HepG2 (cell line): ENCODE data around the gene TM4SF1. TPM values are rescaled to one million over a fixed set of nuclear protein-coding genes. Genes with fewer than 3 reads are reported as not detected.

Experiments used
- AGO2 ChIP-seq: fragments of 200-400 bp; formaldehyde crosslinking; optimal IDR thresholded peaks from 2 replicates; pipeline ENCODE3; 2017; ENCODE audit warnings: mild to moderate bottlenecking, low read depth, low read length, moderate library complexity
- ARNT2 ChIP-seq: sonication (generic); formaldehyde crosslinking; IDR thresholded peaks from 2 replicates; pipeline ENCODE4 v1.8.0; 2022; ENCODE audit warnings: mild to moderate bottlenecking, low read depth, missing genetic modification reagents, moderate library complexity
- ATM ChIP-seq: fragments of 450-650 bp; IDR thresholded peaks from 2 replicates; pipeline ENCODE4 v1.7.1; 2017; ENCODE audit warnings: mild to moderate bottlenecking, borderline replicate concordance
- CREB3 ChIP-seq: sonication (generic); formaldehyde crosslinking; IDR thresholded peaks from 2 replicates; pipeline ENCODE4 v1.5.0; 2020; ENCODE audit warnings: missing genetic modification reagents
- EP300 ChIP-seq, 3 experiments: sonication (generic) in 1 of 3; formaldehyde crosslinking in 1 of 3; IDR thresholded peaks; 2 replicates each; pipeline versions ENCODE4 v1.5.1 to v1.6.1; 2011 to 2020; ENCODE audit warnings: low read depth in 2 of 3, low read length in 2 of 3, borderline replicate concordance in 1 of 3, improper control_type of control experiment in 1 of 3, mild to moderate bottlenecking in 1 of 3, missing genetic modification reagents in 1 of 3, moderate library complexity in 1 of 3
- FIP1L1 ChIP-seq: fragments of 200-400 bp; formaldehyde crosslinking; IDR thresholded peaks from 2 replicates; pipeline ENCODE4 v1.6.1; 2018; ENCODE audit warnings: low read depth, mild to moderate bottlenecking, low read length, moderate library complexity, borderline replicate concordance; ENCODE audit not compliant: insufficient read depth
- FOXK2 ChIP-seq: fragments of 450-650 bp; IDR thresholded peaks from 2 replicates; pipeline ENCODE4 v1.6.1; 2016
- HHEX ChIP-seq: IDR thresholded peaks from 2 replicates; pipeline ENCODE4 v1.6.1; 2016; ENCODE audit warnings: control low read depth
- IRF2 ChIP-seq: IDR thresholded peaks from 2 replicates; pipeline ENCODE4 v1.6.1; 2018; ENCODE audit warnings: missing genetic modification reagents, missing compliant biosample characterization
- PHF8 ChIP-seq: sonication (generic); formaldehyde crosslinking; IDR thresholded peaks from 2 replicates; pipeline ENCODE4 v1.5.0; 2020; ENCODE audit warnings: missing genetic modification reagents
- POLR2AphosphoS5 ChIP-seq: IDR thresholded peaks from 2 replicates; pipeline ENCODE4 v1.6.1; 2012; ENCODE audit warnings: low read depth, low read length
- POLR2G ChIP-seq: fragments of 200-400 bp; formaldehyde crosslinking; IDR thresholded peaks from 2 replicates; pipeline ENCODE4 v1.6.1; 2018; ENCODE audit warnings: mild to moderate bottlenecking, low read depth, low read length, moderate library complexity
- REXO4 ChIP-seq: sonication (generic); formaldehyde crosslinking; IDR thresholded peaks from 2 replicates; pipeline ENCODE4 v1.8.0; 2022; ENCODE audit warnings: missing genetic modification reagents, mild to moderate bottlenecking, borderline replicate concordance
- SIN3B ChIP-seq: fragments of 150-350 bp; IDR thresholded peaks from 2 replicates; pipeline ENCODE4 v1.6.1; 2014; ENCODE audit warnings: low read length
- SOX5 ChIP-seq: IDR thresholded peaks from 2 replicates; pipeline ENCODE4 v1.6.1; 2016; ENCODE audit warnings: borderline replicate concordance
- SPEN ChIP-seq: sonication (generic); formaldehyde crosslinking; IDR thresholded peaks from 2 replicates; pipeline ENCODE4 v1.5.1; 2020; ENCODE audit warnings: low read depth, mild to moderate bottlenecking, missing genetic modification reagents
- TRIM22 ChIP-seq: fragments of 450-650 bp; IDR thresholded peaks from 2 replicates; pipeline ENCODE4 v1.6.1; 2017
- ZC3H13 ChIP-seq: sonication (generic); formaldehyde crosslinking; IDR thresholded peaks from 2 replicates; pipeline ENCODE4 v1.8.1; 2023; ENCODE audit warnings: mild to moderate bottlenecking, missing genetic modification reagents, moderate library complexity
- ZFYVE20 ChIP-seq: sonication (generic); formaldehyde crosslinking; IDR thresholded peaks from 2 replicates; pipeline ENCODE4 v1.8.0; 2023; ENCODE audit warnings: low read depth, mild to moderate bottlenecking, moderate library complexity, missing genetic modification reagents, borderline replicate concordance
- ZMYM2 ChIP-seq: sonication (generic); formaldehyde crosslinking; IDR thresholded peaks from 2 replicates; pipeline ENCODE4 v1.8.0; 2022; ENCODE audit warnings: mild to moderate bottlenecking, missing genetic modification reagents
- ZNF232 ChIP-seq: sonication (generic); formaldehyde crosslinking; IDR thresholded peaks from 2 replicates; pipeline ENCODE4 v1.4.0; 2020; ENCODE audit warnings: missing genetic modification reagents, borderline replicate concordance
- ZNF335 ChIP-seq: sonication (generic); formaldehyde crosslinking; IDR thresholded peaks from 2 replicates; pipeline ENCODE4 v1.4.0; 2020; ENCODE audit warnings: missing genetic modification reagents
- ZNF550 ChIP-seq: sonication (generic); formaldehyde crosslinking; IDR thresholded peaks from 2 replicates; pipeline ENCODE4 v1.4.0; 2020; ENCODE audit warnings: mild to moderate bottlenecking, missing genetic modification reagents, borderline replicate concordance
- ZNF720 ChIP-seq: sonication (generic); formaldehyde crosslinking; IDR thresholded peaks from 2 replicates; pipeline ENCODE4 v1.4.0; 2020; ENCODE audit warnings: missing genetic modification reagents
- ZNF883 ChIP-seq: sonication (generic); formaldehyde crosslinking; IDR thresholded peaks from 2 replicates; pipeline ENCODE4 v1.5.1; 2020; ENCODE audit warnings: mild to moderate bottlenecking, missing genetic modification reagents; ENCODE audit errors: not compliant biosample characterization
- polyA plus RNA-seq, 8 experiments: library from polyadenylated mRNA; depleted of rRNA in 3 of 8; stranded (reverse) in 7 of 8; unstranded in 1 of 8; fragments of >200 nt; fragmentation: Illumina TruSeq in 4 of 8; extraction: Trizol in 4 of 8; gene quantifications; 2 replicates each; pipeline versions ENCODE4 v1.2.1 to v1.2.3, GENCODE V29; 2011 to 2016; ENCODE audit warnings: low read depth in 4 of 8, missing spikeins in 1 of 8, mixed read lengths in 1 of 8; ENCODE audit not compliant: insufficient read depth in 1 of 8
- total RNA-seq, 5 experiments: library from RNA; depleted of rRNA; stranded (reverse); fragments of >200 nt; fragmentation: Illumina TruSeq; extraction: Trizol; gene quantifications; 2 replicates each; pipeline ENCODE4 v1.2.3, GENCODE V29; 2016; ENCODE audit warnings: low read depth in 1 of 5
- TF ChIP-seq, protein P1 (sequence below): sonication (generic); formaldehyde crosslinking; IDR thresholded peaks from 2 replicates; pipeline ENCODE4 v1.4.0; 2020; ENCODE audit warnings: missing genetic modification reagents

TM4SF1 gene
- total and polyA plus RNA-seq, 2 of the 13 experiments (the other 11 are each of a cell fraction or from before 2014, with no cell fraction given): 431 to 1,359 TPM

GRCh38 chr3:149384911-149385321 is 7.5 kb upstream of the TM4SF1 start (continued):
- TF ChIP-seq ZNF720 (CRISPR knock-in tag) (no peak), AGO2 (peak; percentile 33), FOXK2 (peak; percentile 57; the same call in 1 of the 2 replicates), SIN3B (no peak), CREB3 (no peak), POLR2G (peak; percentile 64; the same call in 1 of the 2 replicates), POLR2AphosphoS5 (peak; percentile 52), SPEN (CRISPR knock-in tag) (no peak), ZC3H13 (CRISPR knock-in tag) (no peak), SOX5 (CRISPR knock-in tag) (no peak), ARNT2 (CRISPR knock-in tag) (no peak), ATM (no peak), ZNF550 (no peak), REXO4 (CRISPR knock-in tag) (no peak), EP300 (IDR thresholded peaks at IDR 0.05; ENCODE audit: low read depth in 2 of 2, low read length in 2 of 2) (peak in 1 of 2 experiments; percentile 39; a peak in 1 of 4 replicates), EP300 (CRISPR knock-in tag; IDR thresholded peaks at IDR 0.05; ENCODE audit: borderline replicate concordance) (peak; percentile 63; the same call in 1 of the 2 replicates), ZNF335 (no peak), ZNF232 (CRISPR knock-in tag) (0 out of 2 replicates have a peak, but pooled peaks have one; percentile 42), HHEX (no peak), FIP1L1 (0 out of 2 replicates have a peak, but pooled peaks have one; percentile 70), ZNF883 (CRISPR knock-in tag) (no peak), IRF2 (CRISPR knock-in tag) (no peak), TRIM22 (no peak), PHF8 (no peak), ZMYM2 (CRISPR knock-in tag) (no peak), ZFYVE20 (CRISPR knock-in tag) (no peak)
- TF ChIP-seq, protein P1, sequence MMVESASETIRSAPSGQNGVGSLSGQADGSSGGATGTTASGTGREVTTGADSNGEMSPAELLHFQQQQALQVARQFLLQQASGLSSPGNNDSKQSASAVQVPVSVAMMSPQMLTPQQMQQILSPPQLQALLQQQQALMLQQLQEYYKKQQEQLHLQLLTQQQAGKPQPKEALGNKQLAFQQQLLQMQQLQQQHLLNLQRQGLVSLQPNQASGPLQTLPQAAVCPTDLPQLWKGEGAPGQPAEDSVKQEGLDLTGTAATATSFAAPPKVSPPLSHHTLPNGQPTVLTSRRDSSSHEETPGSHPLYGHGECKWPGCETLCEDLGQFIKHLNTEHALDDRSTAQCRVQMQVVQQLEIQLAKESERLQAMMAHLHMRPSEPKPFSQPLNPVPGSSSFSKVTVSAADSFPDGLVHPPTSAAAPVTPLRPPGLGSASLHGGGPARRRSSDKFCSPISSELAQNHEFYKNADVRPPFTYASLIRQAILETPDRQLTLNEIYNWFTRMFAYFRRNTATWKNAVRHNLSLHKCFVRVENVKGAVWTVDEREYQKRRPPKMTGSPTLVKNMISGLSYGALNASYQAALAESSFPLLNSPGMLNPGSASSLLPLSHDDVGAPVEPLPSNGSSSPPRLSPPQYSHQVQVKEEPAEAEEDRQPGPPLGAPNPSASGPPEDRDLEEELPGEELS (CRISPR knock-in tag): no peak; the same call in 1 of the 2 replicates
